RPMI7951 (cell line): ENCODE data around the gene TEX11. TPM values are rescaled to one million over a fixed set of nuclear protein-coding genes. Genes with fewer than 3 reads are reported as not detected.

ENCODE experiments used
- DNase-seq: peaks from one replicate; pipeline ENCODE4 v3.0.0-alpha.2; 2012; ENCODE audit warnings: low read depth
- total RNA-seq: library from RNA; depleted of rRNA; stranded (reverse); fragments of >200 nt; shearing (Covaris generic); gene quantifications from 2 replicates; pipeline ENCODE4 v1.2.3, GENCODE V29; 2014; rRNA removed

The TEX11 gene
- total RNA-seq, 1 experiment from 2014 or later, result 0.36 TPM

- DNase-seq, result no peak
Measured at GRCh38 chrX:70496491-70496890, 412.0 kb downstream of the TEX11 start.

DNA sequence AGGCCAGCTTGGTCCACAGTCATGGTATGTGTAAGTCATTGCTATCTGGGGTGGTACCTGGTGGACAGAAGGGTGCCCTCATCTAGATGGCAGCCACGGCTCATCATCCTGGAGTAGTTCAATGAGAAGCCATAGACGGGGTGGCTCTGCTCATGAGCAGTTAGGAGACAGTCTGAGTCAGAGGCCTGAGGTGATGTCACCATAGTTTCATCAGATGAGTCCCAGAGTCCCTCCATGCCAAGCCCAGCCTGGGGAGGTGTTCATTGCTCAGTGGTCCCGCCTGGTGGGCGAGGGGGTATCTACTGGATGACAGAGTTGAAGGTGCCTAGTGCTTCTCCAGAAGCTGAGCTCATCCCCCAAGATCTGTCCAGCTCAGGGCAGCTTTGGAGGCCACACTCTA lies 414.1 kb downstream of the TEX11 start:
- peak; percentile 23 for DNase-seq

GRCh38 chrX:70488856-70489255 lies 419.7 kb downstream of the TEX11 start:
- no peak for DNase-seq

DNA sequence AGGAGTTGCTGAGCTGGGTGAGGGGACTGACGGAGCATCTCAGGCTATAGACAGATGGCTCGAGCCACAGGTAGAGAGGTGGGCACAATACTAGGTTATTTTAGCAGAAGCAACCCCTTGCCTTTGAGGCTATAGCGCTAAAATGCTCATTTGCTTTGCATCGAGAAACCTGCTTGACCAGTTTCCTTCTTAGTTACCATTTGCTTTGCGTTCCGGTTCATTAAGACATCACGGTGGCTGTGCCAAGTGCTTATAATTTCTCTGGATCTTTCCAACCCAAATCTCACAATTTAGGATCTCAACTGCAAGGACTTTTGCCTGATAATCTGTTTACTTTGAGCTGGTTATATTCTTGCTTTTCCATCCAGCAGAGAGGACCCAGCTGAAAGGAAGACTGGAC lies 423.0 kb downstream of the TEX11 start:
- no peak for DNase-seq

DNA sequence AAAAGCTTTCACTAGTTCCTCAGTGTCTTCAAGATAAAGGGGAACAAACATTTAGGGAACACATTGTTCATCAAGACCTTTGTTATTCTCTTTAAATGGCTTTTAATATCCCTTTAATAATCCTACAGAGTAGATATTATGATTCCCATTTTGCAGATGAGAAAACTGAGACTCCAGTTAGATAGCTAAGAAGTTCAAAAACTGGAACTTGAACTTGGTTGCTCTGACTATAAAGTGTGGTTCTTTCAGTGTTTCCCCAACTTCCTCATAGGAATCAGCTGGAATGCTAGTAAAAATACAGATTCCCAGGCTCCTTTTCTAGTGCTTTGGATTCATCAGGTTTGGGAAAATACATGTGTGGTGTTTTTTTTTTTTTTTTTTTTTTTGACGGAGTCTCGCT lies 426.2 kb downstream of the TEX11 start:
- DNase-seq, result no peak

- DNase-seq, result no peak
Measured at GRCh38 chrX:70481471-70482270, 426.8 kb downstream of the TEX11 start.

DNA sequence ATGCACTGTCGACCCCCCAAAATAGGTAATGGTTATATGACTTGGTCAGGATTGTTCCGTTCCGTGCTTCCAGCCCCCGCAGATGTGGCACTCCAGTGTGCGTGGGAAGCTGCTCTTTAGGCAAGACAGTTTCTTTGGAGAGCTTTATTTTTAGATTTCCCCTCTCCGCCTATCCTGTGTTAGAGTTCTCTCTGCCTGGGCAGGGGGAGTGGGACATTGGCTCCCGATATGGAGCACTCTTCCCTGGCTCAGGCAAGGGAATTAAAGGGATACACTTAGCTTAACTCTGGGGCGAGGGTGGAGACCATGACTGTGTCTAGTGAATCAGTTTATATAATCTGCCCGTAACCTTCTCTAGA lies 427.9 kb downstream of the TEX11 start:
- DNase-seq, result peak; percentile 41

GRCh38 chrX:70479922-70480659 lies 428.4 kb downstream of the TEX11 start:
- DNase-seq, result peak; percentile 15

- peak; percentile 80 for DNase-seq
Measured at GRCh38 chrX:70479247-70479921, 429.1 kb downstream of the TEX11 start.

Other genes starting within 250 kb of the TEX11 start
- not detected in 2 replicates for gene SLC7A3, start 22.4 kb upstream of the TEX11 start, total RNA-seq
- 75.6 and 86.4 TPM in 2 replicates for gene SNX12, start 159.6 kb upstream of the TEX11 start, total RNA-seq
- gene FOXO4, start 187.1 kb upstream of the TEX11 start, total RNA-seq, result 4.2 and 4.3 TPM in 2 replicates
- gene CXorf65, start 198.0 kb upstream of the TEX11 start, total RNA-seq, result not detected in 2 replicates
- gene IL2RG, start 202.9 kb upstream of the TEX11 start, total RNA-seq, result not detected in 2 replicates
- gene MED12, start 209.9 kb upstream of the TEX11 start, total RNA-seq, result 19.3 and 35.1 TPM in 2 replicates
- under 0.01 and 0.10 TPM in 2 replicates for gene NLGN3, start 236.1 kb upstream of the TEX11 start, total RNA-seq